SK-N-MC (cell line): ENCODE data around the gene EDARADD.

Experiments used
- EZH2 ChIP-seq: fragments of 200-600 bp; sonication (generic); IDR thresholded peaks from one replicate; pipeline ENCODE4 v1.6.1; 2017; ENCODE audit warnings: antibody characterized with exemption
- POLR2AphosphoS5 ChIP-seq: IDR thresholded peaks from 2 replicates; pipeline ENCODE4 v1.6.1; 2012; ENCODE audit warnings: mild to moderate bottlenecking, low read depth, low read length, borderline replicate concordance

DNA sequence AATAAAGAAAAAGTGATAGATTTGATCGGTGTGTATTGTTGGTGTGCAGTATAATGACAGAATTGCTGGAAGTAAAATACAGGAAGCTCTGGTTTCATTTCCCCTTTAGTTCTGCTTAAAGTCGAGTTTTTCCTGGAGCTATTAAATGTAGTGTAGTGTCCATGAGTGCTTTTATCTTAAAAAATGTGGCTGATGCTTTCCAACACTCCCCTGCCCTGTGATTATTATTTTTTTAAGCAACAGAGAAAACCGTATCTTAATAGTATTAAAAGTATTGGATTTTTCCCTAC, 130.8 kb downstream of the EDARADD start:
- no peak for TF ChIP-seq EZH2
- no peak for TF ChIP-seq POLR2AphosphoS5
